Measurements from ENCODE around the gene PRELID3B.

PRELID3B gene

GRCh38 chr20:58990651-58991445 is 51.7 kb downstream of the PRELID3B start:
- DNase-seq = no peak

- DNase-seq = no peak
Observed at GRCh38 chr20:58989196-58989595, 53.4 kb downstream of the PRELID3B start.

GRCh38 chr20:58988565-58988882 is 54.1 kb downstream of the PRELID3B start:
- DNase-seq = no peak

- no peak for DNase-seq
Observed at GRCh38 chr20:58987790-58988564, 54.6 kb downstream of the PRELID3B start.

- DNase-seq = no peak
Observed at GRCh38 chr20:58986968-58987517, 55.5 kb downstream of the PRELID3B start.

- no peak for DNase-seq
Observed at GRCh38 chr20:58986286-58986967, 56.2 kb downstream of the PRELID3B start.

- no peak for DNase-seq
Observed at GRCh38 chr20:58985656-58986055, 56.9 kb downstream of the PRELID3B start.

- no peak for DNase-seq
Observed at GRCh38 chr20:58984691-58985090, 57.9 kb downstream of the PRELID3B start.

Data from KG1 (cell line).